MCF 10A (cell line): ENCODE results near the gene TFAP2E. TPM values are rescaled to one million over a fixed set of nuclear protein-coding genes. Genes with fewer than 3 reads are reported as not detected.

ENCODE experiments used
- BruUV-seq: library from RNA; stranded (reverse); fragments of 400-500 nt; replicated peaks from 2 replicates; lab custom pipeline; 2021; lab: Mats Ljungman, UMichigan
- CTCF ChIA-PET: fragments of 300-600 bp; sonication (Branson Sonifier 250); formaldehyde crosslinking; extraction: SDS; loops from one replicate; lab custom pipeline; 2021; ENCODE audit warnings: antibody characterized with exemption, inconsistent platforms; lab: Yijun Ruan, JAX
- POLR2A ChIA-PET: fragments of 300-600, 350-650 bp; sonication (Branson Sonifier 250); formaldehyde crosslinking; extraction: SDS; loops from one replicate; lab custom pipeline; 2020; ENCODE audit warnings: antibody characterized with exemption, inconsistent platforms; lab: Yijun Ruan, JAX
- DNase-seq: peaks from one replicate; pipeline ENCODE4 v3.0.0-alpha.2; 2018; ENCODE audit not compliant: unreplicated experiment
- H3K27ac Mint-ChIP-seq: one replicate; pipeline ENCODE4 v1.8.0; 2022; ENCODE audit warnings: mild to moderate bottlenecking, low read depth, mixed read lengths; ENCODE audit not compliant: unreplicated experiment
- H3K27me3 Mint-ChIP-seq: one replicate; pipeline ENCODE4 v1.8.0; 2022; ENCODE audit warnings: mixed read lengths; ENCODE audit not compliant: insufficient read depth, unreplicated experiment
- H3K36me3 Mint-ChIP-seq: one replicate; pipeline ENCODE4 v1.8.0; 2022; ENCODE audit warnings: mild to moderate bottlenecking, moderate library complexity, mixed read lengths; ENCODE audit not compliant: insufficient read depth, unreplicated experiment
- H3K4me1 Mint-ChIP-seq: one replicate; pipeline ENCODE4 v1.8.0; 2022; ENCODE audit warnings: mixed read lengths; ENCODE audit not compliant: insufficient read depth, unreplicated experiment
- H3K4me3 Mint-ChIP-seq: one replicate; pipeline ENCODE4 v1.8.0; 2022; ENCODE audit warnings: mild to moderate bottlenecking, moderate library complexity, mixed read lengths; ENCODE audit not compliant: unreplicated experiment
- H3K9me3 Mint-ChIP-seq: one replicate; pipeline ENCODE4 v1.8.0; 2022; ENCODE audit warnings: mixed read lengths; ENCODE audit not compliant: unreplicated experiment
- intact Hi-C: fragments of 100-400 bp; cut with micrococcal nuclease; formaldehyde crosslinking; loops from 2 replicates; pipeline ENCODE4 v1.14.1; 2022
- total RNA-seq: library from RNA; stranded (reverse); gene quantifications from 2 replicates; pipeline ENCODE4 v1.2.3, GENCODE V29; 2022
- TF ChIP-seq, protein P1 (sequence below): fragments of 200-600 bp; IDR thresholded peaks from one replicate; pipeline ENCODE4 v1.8.0; 2022; ENCODE audit warnings: antibody characterized with exemption, mild to moderate bottlenecking; ENCODE audit not compliant: unreplicated experiment

TFAP2E gene
- total RNA-seq, 1 experiment from 2014 or later = 0.30 TPM

DNA sequence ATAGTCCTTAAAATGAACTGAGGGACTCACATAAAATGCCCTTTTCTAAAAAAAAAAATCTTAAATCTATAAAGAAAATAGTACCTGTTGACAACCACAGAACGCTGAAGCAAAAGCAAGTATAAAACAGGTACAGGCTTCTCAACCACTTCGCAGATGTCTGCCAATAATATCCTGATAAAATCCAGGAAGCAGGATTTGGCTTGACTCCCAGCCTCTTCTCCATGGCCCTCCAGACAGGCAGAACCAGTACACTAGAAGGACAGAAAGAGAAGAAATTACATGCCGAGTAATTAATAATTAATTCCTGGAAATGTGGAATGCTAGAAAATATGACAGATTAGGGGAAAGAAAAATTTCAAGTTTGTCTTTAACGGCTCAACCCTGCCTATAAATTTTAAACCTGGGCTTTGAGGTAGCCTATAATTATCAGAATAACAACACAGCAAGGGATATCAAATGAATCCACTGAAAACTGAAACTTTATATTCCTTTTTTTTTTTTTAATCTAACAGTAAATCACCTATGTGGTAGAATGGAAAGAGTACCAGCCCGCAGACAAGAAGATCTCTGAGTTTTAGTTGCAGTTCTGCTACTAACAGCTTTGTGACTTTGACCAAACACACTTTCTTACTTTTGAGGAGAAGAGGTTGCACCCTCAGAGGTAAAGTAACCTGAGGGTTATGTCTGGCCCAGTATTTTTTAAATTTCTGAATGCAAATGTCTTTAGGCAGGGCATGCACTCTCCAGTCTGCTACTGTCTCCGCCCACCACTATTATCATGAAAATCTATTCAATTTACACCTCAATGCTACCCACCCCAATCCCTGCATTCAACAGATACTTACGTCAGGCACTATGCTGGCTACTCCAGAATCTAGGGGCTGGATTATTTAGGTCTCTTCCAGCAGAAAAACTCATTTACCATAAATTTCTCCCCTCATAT, 18.6 kb upstream of the TFAP2E start:
- DNase-seq = no peak
- H3K27ac Mint-ChIP-seq = peak overlapping the region; percentile 93
- peak overlapping the region; percentile 94 for H3K4me3 Mint-ChIP-seq
- ChIA-PET POLR2A (interaction anchor here (1.1 to 9.9 kb wide), 9 partner anchors 8 to 523 kb away, joined by 3 to 212 read pairs (median 15); partner anchors contain the start of gene ZMYM6), CTCF (interaction anchor here (0.7 to 3.4 kb wide), 3 partner anchors 16 to 182 kb away, joined by 3 to 31 read pairs (median 4); no protein-coding TSS in a partner anchor)
- no peaks in the 10 kb centered on the region for H3K27me3 Mint-ChIP-seq
- peaks cover 36% of the 10 kb centered on the region for H3K36me3 Mint-ChIP-seq
- intact Hi-C loops = no loop called here
- TF ChIP-seq, protein P1, sequence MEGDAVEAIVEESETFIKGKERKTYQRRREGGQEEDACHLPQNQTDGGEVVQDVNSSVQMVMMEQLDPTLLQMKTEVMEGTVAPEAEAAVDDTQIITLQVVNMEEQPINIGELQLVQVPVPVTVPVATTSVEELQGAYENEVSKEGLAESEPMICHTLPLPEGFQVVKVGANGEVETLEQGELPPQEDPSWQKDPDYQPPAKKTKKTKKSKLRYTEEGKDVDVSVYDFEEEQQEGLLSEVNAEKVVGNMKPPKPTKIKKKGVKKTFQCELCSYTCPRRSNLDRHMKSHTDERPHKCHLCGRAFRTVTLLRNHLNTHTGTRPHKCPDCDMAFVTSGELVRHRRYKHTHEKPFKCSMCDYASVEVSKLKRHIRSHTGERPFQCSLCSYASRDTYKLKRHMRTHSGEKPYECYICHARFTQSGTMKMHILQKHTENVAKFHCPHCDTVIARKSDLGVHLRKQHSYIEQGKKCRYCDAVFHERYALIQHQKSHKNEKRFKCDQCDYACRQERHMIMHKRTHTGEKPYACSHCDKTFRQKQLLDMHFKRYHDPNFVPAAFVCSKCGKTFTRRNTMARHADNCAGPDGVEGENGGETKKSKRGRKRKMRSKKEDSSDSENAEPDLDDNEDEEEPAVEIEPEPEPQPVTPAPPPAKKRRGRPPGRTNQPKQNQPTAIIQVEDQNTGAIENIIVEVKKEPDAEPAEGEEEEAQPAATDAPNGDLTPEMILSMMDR = no peak
- no TSS peak for BruUV-seq
- no peaks in the 10 kb centered on the region for H3K9me3 Mint-ChIP-seq
- H3K4me1 Mint-ChIP-seq = peaks cover 31% of the 10 kb centered on the region

DNA sequence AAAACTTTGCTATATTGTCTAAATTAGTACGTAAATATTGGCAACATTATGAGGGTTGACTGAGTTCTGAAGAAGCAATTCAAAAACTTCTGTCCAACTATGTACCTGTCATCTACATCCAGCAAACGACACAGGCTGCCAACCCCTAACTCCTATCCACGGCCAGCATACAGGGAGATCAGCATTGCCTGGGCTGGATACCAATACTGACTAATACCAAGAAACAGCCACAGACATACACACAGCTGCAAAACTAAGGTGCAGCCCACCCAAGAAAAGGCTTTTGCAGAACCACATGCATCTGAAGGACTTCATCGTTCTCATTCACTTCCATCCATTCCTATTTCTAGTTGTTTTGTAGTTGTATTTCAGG, 17.9 kb upstream of the TFAP2E start:
- TF ChIP-seq, protein P1 = no peak
- intact Hi-C loops = no loop called here
- no peaks in the 10 kb centered on the region for H3K9me3 Mint-ChIP-seq
- no peak for DNase-seq
- BruUV-seq = no TSS peak
- peaks cover 30% of the 10 kb centered on the region for H3K36me3 Mint-ChIP-seq
- H3K4me3 Mint-ChIP-seq = peak overlapping the region; percentile 94
- H3K27ac Mint-ChIP-seq = peak overlapping the region; percentile 93
- CTCF ChIA-PET = interaction anchor here (0.7 to 3.4 kb wide), 7 partner anchors 13 to 181 kb away, joined by 3 to 31 read pairs (median 8); no protein-coding TSS in a partner anchor
- POLR2A ChIA-PET = interaction anchor here (0.7 to 9.9 kb wide), 12 partner anchors 9 to 524 kb away, joined by 3 to 212 read pairs (median 12); partner anchors contain the start of genes SFPQ, ZMYM4 and ZMYM6
- H3K4me1 Mint-ChIP-seq = peaks cover 35% of the 10 kb centered on the region
- H3K27me3 Mint-ChIP-seq = no peaks in the 10 kb centered on the region

DNA sequence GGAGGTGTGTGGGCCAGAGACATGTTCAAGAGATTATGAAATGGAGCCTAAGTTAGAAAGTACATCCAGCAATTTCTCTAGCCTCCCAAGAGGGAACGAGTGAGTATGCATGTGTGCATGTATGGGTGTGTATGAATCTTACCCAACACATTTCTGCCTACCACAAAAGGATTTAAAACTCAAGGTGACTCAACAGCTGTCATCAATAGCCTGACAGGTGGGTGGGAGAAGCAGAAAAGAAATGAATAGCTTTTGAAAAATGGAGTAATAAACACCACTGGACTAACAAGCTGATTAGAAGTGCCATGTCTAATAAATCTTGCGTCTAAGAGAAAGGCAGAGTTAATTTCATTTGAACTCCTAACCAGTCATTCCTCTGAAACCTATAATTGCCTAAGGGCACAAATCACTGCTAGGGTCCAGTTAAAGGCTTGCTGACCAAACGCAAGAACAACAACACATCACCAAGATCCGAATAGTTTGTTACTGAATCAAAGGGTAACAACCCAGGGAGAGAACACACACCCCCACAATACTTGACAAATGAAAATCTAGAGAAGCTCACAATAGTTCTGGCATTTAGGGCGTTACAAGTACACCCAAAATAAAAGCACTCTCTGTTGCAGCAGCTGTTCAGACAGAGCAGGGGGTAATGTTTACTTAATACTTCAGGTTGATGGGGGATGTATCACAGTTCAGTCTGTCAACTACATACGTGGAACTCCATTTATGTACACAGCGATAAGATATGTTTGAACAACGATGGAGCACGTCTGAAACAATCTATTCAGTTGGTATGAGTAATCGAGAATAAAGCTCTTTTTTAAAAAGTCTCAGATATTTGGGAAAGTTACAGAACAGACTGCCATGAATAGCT, 17.3 kb upstream of the TFAP2E start:
- POLR2A ChIA-PET = interaction anchor here (0.6 to 9.9 kb wide), 23 partner anchors 9 to 525 kb away, joined by 3 to 212 read pairs (median 3); partner anchors contain the start of genes C1orf216, CLSPN, PSMB2 and SFPQ
- no TSS peak for BruUV-seq

More for the DNA sequence above, 17.3 kb upstream of the TFAP2E start:
- Mint-ChIP-seq H3K4me1 (peaks cover 38% of the 10 kb centered on the region), H3K36me3 (peaks cover 33% of the 10 kb centered on the region), H3K9me3 (no peaks in the 10 kb centered on the region), H3K4me3 (peak overlapping the region; percentile 94), H3K27me3 (no peaks in the 10 kb centered on the region), H3K27ac (peak overlapping the region; percentile 93)
- TF ChIP-seq, protein P1 = no peak
- intact Hi-C loops = loop anchor here (2.0 kb wide), 1 partner anchor 107 kb away; no protein-coding TSS in a partner anchor
- CTCF ChIA-PET = interaction anchor here (0.6 to 3.4 kb wide), 12 partner anchors 9 to 216 kb away, joined by 3 to 31 read pairs (median 6); no protein-coding TSS in a partner anchor
- peak; percentile 79 for DNase-seq
